Heart left ventricle (tissue), 13 donors: ENCODE data around the gene F2R.

Experiments used
- POLR2A ChIP-seq, 2 donors: fragments of 450-650 bp; IDR thresholded peaks; one replicate each; pipeline ENCODE4 v1.6.1; 2017; ENCODE audit warnings: antibody characterized with exemption in 2 of 2, mild to moderate bottlenecking in 2 of 2, moderate library complexity in 2 of 2
- TF ChIP-seq, protein P1 (sequence below), 12 donors: fragments of 200-600 bp; sonication (generic) in 4 of 12; IDR thresholded peaks; one replicate each; pipeline versions ENCODE4 v1.5.0 to v1.8.0; 2018 to 2022; ENCODE audit warnings: antibody characterized with exemption in 12 of 12, mild to moderate bottlenecking in 5 of 12
- donor health status: ischemic (EF 13 %, LVEDD 7.1; RV severe dilation, severe dysfunction).
- donor health status: DM: no; HTN: yes; CAD: no.
- donor health status: DM: no; HTN: no; CAD: no.
- donor health status: ischemic (EF 25% LVEDD 6.9; RV normal size, moderate dysfunction).
- donor health status: ischemic (EF 25% LVEDD 5.7; RV mildly dilated, moderate dysfunction).
- donor health status: ischemic (EF 35%, LVEDD 5.7; RV mildly dilated, moderate dysfunction).
- donor health status: nonischemic (EF 11% LVEDD 7.7; RV severe dilation, severe dysfunction).
- donor health status: DM: yes; HTN: yes; CAD: no.
- donor health status: PGD.
- donor health status: ischemic (EF 29% LVEDD 5.4; RV normal size, mild dysfunction).
- donor health status: nonischemic (EF 23%, LVEDD 6.1; RV moderate dilation, normal function).

DNA sequence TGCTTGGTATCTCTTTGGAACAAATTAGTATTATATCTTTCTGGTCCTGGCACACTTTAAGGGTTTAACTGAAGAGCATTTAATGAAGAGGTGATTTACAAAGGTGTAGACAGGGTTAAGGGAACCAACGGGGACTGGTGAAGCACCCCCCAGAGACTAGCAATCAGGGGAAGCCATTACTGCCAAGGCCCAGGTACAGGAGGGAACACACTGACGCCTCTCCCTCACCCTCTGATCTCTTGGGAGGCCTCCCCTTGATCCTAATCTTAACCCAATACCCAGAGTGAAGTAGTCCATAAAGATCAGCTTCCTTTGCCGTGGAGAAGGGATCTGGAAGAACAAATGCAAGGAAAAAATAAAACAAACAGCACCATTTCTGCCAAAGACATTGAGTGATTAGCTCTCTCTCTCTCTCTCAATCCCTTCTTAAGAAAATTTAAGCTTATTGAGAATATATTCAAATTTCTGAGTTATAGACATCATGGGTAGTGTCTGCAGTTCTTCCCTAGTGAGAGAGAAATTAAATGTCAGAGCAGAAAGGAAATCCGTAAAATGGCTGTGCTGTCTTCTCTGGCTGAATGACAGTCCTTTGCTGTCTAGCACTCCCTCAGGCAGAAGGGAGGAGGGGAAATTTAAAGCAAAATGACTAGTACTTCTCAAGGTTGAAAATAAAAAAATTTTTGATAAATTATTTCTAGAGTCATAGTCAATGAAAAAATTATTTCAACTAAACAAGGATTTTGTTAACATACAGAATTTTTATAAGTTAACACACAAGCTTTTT is 20.0 kb downstream of the F2R start:
- TF ChIP-seq POLR2A (IDR thresholded peaks at IDR 0.05): no peak
- TF ChIP-seq, protein P1, sequence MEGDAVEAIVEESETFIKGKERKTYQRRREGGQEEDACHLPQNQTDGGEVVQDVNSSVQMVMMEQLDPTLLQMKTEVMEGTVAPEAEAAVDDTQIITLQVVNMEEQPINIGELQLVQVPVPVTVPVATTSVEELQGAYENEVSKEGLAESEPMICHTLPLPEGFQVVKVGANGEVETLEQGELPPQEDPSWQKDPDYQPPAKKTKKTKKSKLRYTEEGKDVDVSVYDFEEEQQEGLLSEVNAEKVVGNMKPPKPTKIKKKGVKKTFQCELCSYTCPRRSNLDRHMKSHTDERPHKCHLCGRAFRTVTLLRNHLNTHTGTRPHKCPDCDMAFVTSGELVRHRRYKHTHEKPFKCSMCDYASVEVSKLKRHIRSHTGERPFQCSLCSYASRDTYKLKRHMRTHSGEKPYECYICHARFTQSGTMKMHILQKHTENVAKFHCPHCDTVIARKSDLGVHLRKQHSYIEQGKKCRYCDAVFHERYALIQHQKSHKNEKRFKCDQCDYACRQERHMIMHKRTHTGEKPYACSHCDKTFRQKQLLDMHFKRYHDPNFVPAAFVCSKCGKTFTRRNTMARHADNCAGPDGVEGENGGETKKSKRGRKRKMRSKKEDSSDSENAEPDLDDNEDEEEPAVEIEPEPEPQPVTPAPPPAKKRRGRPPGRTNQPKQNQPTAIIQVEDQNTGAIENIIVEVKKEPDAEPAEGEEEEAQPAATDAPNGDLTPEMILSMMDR (IDR thresholded peaks at IDR 0.05): no peak
